GM12872 (cell line): ENCODE results near the gene SBNO2.

Experiments
- CTCF ChIP-seq: IDR thresholded peaks from 3 replicates; pipeline ENCODE4 v1.5.1; 2011; ENCODE audit warnings: low read depth, mild to moderate bottlenecking, low read length, moderate library complexity; ENCODE audit not compliant: insufficient read depth

SBNO2 gene

GRCh38 chr19:1073063-1073955 is 100.8 kb downstream of the SBNO2 start:
- no peak for TF ChIP-seq CTCF

- no peak for TF ChIP-seq CTCF
Observed at GRCh38 chr19:1072371-1073015, 101.6 kb downstream of the SBNO2 start.

GRCh38 chr19:1070931-1071791 is 102.9 kb downstream of the SBNO2 start:
- no peak for TF ChIP-seq CTCF

GRCh38 chr19:1070576-1070930 is 103.5 kb downstream of the SBNO2 start:
- no peak for TF ChIP-seq CTCF

- peak; percentile 19; the same call in 1 of the 3 replicates for TF ChIP-seq CTCF
Observed at GRCh38 chr19:1069009-1069779, 104.9 kb downstream of the SBNO2 start.

GRCh38 chr19:1068009-1069001 is 105.8 kb downstream of the SBNO2 start:
- TF ChIP-seq CTCF = no peak
